HG02870 (cell line): ENCODE data around the gene UTP4.

Experiments
- ATAC-seq: cut with Tn5 transposase; IDR thresholded peaks from one replicate; pipeline ENCODE4 v1.9.1; 2021; ENCODE audit warnings: mild to moderate bottlenecking, moderate library complexity; ENCODE audit not compliant: unreplicated experiment

The UTP4 gene

DNA sequence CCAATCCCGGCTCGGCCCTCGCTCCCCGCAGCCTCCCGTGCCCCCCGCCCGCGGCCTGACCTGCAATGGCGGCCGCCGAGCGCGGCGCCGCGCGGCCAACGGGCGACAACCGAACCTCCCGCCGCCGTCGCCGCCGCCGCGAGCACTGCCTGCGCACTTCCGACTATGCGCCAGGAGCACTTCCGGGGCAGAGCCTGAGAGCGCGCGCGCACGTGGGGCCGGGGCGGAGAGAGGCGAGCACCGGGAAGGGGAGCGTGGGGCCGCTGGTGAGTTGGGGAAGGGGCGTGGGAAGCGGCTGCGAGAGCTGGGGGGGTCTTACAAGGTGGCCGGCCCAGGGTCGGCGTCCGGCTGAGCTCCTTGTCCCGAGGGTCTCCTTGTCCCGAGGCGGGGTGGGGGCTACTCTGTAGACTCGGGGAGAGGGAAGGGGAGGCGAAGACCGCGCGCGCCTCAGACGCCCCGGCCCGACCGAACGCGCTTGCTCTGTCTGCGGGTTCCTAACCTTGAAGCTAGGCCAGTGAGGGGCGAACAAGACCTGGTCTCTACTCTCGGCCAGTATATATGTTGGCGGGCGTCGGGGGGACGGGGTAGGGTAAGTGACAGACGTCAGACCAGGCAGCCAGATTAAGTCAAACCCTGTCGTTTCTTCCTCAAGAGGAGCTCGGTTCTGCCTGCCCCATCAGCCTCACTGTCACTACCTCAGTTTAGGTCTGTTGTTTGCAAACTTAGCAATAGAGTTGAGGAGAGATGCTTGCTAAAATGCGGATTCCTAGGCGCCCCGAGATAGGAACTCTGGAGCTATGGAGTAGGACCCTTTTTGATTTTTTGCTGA is at the start of gene UTP4, which contains the start of gene CHTF8:
UTP4 (plus strand) TSS at position 226 of the 829 bp plus-strand sequence. CDS start 811 bp downstream, outside the sequence.
CHTF8 (minus strand) TSS at position 165 of the 829 bp plus-strand sequence. CDS start 11,130 bp downstream, outside the sequence.
- ATAC-seq = peak; percentile 75

DNA sequence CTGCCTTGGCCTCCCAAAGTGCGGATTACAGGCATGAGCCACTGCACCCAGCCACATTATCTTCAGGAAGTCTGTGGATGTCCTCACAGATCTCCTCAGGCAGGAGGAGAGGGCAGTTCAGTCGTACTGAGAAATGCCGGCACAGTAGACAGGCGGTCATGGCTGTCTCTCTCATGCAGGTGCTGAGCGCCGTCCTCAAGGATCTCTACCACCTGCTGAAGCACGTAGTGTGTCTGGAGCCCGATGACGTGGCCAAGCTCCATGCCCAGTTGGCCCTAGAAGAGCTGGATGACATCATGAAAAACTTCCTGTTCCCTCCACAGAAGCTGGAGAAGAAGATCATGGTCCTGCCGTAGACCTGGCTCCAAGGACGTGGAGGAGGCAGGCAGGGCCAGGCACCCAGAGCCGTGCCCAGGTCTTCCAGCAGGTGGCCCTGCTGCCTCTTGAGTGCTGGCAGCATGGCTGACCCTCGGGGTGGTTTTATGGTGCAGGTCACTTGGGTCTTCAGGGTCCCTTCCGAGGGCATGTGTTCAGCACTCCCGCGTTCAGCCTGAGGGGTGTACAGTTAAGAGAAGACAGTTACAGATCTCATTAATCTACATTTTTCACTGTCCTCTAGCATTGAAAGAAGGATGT is 49.0 kb upstream of the UTP4 start:
- no peak for ATAC-seq

DNA sequence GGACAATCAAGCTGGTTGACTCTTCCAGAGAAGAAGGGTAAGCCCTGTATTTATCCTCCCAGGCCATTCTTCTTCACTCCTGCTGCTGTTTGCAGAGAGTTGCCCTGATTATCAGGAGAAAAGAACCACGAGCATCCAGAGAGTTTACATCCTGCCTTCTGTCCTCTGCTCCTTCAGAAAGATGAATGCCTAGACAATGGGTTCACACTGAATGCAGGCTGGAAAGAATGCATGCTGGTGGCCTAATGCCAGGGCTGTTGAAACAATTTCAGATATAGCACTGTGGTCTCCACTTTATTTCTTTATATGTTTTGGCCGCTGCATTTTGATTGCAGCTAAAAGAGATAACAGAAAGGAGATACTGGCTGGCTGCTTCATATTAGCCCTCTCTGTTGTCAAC is 48.2 kb upstream of the UTP4 start:
- no peak for ATAC-seq

DNA sequence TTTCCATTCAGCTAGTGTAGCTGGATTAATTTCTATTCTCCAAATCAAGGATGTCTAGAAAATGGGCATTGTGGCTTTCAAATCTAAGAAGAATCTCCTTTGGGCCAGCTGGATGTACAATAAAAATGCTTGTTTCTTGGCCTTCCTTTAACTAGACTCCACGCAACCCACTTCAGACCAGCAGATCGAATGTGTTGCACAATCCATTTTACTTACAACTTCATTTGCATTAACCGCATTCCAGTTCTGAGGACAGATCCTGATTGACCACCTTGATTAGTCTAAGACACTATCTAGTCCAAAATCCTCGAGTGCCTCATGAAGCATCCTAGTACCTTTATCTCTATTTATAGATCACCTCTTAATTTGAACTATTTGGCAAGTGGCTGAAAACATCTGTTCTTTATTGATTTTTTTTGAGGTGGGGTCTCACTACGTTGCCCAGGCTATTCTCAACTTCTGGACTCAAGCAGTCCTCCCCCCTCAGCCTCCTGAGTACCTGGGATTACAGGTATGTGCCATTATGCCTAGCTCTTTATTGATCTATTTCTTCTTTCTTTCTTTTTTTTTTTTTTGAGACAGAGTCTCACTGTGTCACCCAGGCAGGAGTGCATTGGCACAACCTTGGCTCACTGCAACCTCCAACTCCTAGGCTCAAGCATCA is 47.3 kb upstream of the UTP4 start:
- ATAC-seq = no peak

DNA sequence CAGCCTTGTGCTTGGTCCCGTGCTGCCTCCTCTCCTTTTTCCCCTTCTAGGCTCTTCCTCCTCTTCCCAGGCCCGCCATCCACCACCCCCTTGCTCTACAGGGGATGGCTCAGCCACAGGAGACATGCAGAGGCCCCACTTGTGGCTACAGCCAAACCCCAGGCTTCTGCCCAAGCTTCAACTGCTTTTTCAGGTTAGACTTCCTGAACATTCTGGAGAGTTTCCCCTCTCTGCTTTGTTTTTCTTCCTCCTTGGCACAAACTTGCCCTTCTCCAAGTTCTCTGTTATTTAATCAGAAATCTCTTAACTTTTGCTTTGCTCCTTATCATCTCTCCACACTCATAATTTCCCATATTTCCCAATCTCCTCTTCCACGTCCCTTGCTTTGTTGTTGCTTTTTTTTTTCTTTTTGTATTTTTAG is 45.3 kb upstream of the UTP4 start:
- no peak for ATAC-seq

DNA sequence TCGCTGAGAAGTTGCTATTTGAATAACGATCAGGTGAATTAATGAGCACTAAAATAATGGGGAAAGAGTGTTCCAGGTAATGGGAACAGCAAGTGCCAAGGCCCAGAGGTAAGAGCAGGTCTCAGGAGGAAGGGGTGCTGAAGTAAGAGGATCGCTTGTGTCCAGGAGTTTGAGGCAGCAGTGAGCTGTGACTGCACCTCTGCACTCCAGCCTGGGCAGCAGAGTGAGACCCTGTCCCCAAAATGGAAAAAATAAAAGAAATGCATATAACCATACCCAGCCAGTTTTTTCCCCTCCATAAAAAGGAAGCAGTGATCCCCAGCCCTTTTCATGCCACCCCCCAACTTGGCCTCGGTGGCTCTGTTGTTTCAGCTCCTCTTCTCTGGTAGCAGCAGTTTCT is 43.8 kb upstream of the UTP4 start:
- no peak for ATAC-seq

DNA sequence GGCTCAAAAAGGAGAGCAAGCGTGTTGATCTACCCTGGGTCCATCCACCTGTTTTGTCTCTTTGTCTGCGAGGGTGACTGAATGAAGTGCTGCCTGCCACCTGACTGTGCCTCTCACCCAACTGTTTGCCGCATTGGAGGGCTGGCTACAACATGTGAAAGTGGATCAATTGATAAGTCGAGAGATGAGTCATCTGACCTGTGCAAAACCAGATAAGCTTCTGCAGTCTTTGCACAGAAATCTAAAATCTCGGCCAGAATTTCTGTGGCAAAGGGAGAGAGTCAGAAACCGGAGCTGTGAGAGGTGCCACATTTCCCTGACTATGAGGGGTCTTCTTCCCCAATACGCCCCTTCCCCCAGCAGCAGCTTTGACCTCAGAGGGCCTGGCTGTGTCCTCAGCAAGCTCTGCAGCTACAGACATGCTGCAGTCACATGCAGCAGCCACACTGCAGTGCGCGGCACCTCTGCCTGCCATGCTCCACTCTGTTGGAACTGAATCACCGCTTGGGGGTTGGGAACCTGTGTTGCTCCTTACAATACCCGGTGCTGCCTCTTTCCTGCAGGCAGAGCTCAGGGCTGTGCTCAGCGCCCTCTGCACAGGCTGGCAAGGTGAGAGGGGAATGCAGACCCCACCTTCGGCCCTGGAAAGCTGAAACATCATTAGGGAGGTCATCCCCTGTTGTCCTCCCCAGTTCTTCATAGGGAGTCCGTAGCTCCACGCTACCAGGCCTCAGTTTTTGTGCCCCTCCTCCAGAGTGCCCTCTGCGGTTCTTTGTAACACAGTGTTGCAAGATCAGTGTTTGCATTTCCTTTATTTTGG is 43.1 kb upstream of the UTP4 start:
- ATAC-seq = no peak

DNA sequence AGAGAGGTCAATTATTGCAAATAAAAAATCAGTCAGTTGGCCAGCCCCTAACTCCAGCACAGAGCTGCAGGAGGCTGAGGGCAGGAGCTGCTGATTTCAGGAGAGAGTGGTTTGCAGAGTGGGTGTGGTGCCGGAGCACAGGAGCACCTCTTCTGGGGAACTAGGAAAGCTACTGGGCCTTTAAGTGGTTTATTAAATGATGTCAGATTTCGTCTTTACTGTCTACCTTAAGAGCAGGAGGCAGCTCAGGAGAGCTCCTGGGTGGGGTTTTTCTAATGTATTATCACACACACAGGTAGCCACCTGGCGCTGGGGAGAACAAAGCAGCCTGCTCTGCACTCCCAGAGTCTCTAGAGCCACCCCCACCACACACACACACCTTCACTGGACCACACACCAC is 38.5 kb upstream of the UTP4 start:
- no peak for ATAC-seq

DNA sequence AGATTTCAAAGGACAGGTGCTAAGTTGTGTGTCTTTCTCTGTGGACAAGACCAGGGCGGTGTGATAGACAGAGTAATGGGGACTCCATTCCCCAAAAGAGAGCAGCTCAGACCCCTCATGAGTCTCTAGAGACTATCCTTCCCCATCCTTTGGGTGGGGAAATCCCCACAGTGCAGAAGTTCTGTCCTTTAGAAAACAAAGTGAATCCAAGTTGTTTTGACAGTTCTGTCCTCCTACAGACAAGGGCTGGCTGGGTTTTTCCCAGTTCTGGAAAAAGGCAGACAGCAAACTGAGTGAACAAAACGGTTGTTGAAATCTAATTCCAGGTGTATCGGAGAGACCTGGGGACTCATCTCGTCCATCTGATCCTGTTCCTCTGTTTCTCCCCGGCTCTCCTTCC is 37.9 kb upstream of the UTP4 start:
- no peak for ATAC-seq

DNA sequence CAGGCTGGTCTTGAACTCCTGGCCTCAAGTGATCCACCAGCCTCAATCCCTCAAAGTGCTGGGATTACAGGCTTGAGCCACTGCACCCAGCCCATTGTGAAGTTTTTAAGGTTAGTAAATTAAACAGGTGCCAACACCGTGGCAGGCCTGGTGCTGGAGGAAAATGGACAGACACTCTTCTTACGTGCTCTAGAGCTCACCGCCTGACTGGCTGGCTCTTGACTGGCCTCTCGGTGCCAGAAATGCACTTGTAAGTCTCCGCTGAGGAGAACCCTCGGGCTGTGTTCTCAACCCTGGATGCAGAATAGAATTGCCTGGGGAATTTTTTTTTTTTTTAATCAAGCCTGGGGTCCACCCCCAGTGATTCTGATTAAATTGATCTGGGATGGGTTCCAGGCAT is 37.3 kb upstream of the UTP4 start:
- no peak for ATAC-seq

DNA sequence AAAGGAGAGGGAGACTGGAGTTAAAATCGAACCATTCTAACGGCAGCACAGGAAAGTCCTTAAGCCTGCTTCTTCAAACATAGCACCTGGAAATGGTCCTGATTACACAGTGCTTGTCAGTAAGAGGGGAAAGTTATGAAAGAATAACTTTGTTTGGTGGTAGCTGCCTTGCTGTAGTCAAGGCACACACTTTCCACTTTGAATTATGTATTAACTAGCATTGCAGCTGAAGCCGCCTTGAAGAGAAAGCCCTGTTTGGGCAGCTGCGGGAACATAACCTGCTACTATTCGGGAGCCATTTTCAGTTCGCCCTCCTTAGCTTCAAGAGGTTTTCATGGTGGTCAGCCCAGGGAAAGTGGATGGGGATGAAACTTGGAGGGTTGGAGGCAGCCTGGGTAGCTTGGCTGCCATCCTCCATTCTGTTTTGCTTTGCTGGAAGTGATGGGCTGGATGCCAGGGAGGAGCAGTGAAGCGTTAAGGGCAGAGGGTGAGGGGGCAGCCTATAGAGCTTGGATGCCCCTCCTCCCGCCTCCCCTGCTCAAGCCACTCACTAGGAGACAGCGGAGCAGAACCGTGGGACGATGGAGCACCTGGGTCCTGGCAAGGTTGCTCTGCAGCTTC is 32.3 kb upstream of the UTP4 start:
- no peak for ATAC-seq

DNA sequence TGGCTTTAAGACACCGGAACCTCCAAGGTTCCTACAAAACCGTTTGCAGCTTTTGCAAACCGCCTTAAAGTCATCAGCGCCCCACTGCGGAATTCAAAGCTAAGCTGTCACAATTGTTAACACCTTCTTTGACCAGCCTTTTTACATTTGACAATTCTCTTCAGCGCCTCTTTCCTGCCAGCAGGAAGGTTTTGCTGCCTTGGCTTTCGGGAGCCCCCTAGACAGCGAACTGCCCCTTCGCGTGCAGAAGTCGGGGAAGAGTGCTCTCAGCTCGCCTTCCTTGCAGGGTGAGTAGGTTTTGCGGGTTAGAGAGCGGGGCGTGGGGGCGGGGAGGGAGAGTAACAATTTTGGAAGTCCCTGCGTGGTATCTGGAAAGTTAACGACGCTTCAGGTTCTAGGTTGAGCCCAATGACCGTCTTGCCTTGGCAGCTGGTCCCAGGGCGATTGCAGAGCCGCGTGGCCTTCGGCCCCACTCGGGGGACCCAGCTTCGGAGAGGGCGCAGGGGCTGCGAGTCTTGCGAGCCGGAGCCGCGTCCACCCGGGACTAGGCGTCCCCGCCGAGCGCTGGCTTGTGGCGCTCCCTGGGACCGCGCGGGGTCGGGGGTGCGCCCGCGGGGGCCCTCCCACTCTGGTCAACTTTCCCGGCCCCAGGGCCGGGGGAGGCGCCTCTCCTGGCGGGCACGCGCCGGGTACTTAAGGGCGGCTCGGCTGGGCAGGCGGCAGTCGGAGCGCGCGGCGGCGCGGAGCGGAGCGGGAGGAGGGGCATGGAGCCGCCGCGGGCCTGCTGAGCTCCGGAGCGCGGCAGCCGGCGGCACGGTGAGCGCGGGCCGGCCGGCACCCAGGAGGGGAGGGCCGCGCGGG is 26.7 kb upstream of the UTP4 start, which contains the start of gene HAS3:
HAS3 (plus strand) TSS at position 153 of the 861 bp plus-strand sequence. CDS start 3,743 bp downstream, outside the sequence.
- no peak for ATAC-seq

DNA sequence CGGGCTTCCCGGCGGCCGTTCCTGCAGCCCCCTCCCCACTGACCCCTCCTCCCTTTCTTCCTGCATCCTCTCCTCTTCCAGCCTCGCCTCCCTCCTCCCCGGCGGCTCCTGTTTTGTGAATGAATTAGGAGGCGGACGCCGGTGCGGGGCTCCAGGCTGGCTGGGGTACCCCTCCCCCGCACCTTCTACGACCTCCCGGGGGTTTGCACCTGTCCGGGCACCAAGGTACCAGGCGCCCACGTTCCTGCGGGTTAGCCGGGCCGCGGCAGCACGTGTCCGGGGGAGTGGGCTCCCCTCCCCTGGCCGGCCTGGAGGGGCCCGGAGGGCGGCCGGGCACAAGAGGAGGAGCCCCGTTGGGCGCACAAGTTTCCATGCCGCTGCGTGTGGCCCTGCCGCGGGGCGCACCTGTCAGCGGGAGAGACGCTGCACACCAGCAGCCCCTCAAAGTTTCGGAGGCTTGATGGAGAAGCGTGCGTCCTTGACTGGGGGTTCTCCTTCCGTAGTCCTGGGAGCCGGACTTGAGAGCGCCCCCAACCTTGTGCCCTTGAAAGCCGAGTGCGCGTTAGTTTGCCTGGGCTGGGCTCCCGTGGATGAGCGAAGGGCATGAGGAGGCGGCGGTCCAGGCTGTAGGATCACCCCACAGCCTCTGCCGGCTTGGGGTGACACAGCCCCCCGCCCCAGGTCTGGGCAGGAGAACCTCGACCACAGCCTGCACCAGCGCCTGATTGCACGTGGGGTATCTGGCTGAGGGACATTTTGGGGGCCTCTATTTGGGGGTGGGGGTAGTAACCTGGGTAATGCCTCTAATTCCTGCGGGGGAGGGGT is 25.7 kb upstream of the UTP4 start:
- no peak for ATAC-seq

DNA sequence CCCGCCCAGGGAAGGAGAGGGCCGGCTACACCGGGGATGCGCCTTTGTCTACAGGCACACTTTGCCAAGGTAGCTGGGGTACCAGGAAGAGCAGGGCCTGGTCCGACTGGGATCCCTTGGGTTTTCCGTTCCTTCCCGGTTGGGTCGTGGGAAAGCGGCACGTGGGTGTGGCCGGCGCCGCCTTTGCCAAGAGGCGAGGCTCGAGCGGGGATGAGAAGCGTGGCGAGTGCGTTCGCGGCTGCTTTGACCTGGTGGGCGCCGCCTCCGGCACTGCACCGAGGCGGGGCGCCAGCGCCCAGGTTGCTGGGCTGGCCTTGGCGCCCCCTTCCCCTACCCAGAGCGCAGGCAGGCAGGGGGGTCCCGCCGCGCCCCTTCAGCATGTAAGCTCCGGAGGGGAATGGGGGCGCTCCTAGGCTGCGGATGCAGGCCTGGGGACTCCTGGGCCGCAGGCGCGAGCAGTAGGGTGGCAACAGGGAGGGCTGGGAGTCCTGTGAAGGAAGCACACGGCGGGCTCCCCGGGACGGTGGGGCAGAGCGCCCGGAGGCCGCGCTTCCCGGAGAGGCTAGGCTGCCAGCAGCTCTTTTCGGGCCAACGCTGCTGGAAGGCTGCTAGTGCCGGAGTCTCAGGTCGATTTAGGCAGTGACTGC is 25.0 kb upstream of the UTP4 start:
- no peak for ATAC-seq

DNA sequence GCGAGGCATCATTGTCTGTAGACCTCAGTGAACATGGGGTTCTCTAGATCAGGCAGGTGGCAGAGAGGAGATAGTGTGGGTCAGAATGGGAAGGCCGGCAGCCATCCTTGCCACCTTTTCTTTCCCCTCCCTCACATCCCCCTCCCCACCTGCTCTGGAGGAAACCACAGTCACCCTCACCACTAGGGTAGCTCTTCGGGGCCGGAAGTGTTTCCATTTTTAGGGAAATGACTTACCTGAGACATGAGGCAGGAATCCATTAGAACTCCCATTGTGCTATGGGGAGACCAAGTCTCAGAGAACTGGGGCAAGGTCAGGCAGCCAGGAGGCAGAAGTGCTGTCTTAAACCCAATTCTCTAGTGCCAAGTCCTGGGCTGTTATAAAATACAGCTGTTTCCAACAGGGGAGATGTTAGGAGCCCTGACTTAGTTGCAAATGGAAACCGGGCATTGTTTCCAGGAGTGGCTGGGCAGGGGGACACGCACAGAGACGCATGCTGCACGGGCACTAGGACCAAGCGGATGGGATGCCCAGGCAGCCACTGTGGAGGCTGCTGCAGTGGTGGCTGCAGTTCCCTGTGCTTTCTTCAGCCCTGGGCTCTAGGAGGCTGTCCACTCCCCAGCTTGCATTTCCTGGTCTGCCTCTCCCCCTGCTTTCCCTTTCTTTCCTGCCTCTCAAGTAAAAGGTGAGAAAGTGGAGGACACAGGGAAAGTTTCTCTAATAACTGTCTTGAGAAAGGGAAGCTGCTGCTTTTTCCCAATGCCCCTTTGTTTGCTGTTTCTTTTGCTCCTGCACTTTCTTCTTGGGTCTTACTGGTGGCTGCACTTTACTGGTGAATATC is 24.2 kb upstream of the UTP4 start:
- no peak for ATAC-seq

DNA sequence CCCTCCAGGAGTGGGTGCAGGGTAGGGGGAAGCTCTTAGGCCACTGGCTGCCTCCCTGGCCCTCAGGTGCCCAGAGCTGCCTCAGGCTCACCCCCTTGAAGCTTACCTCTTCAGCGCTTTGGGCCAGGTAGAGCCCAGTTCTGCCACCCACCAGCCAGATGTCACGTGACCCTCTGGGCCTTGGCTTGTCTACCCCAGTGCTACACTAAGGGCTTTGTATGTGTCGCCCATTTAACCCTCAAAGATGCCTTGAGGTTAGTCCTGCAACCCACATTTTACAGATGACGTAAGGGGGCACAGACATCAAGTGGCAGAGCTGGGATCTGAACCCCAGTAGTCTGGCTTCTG is 23.6 kb upstream of the UTP4 start:
- ATAC-seq = no peak
